Astrocyte of the spinal cord (primary cell): ENCODE data around the gene FASN.
A peak's percentile ranks its signal among the peaks of the same experiment; 100 is the strongest.
"Not testable (repeated sequence)": the region's sequence is repeated elsewhere in the genome, so short reads cannot be mapped to it uniquely, and the experiment has no call there.

Experiments used
- DNase-seq: peaks from one replicate; pipeline ENCODE4 v3.0.0; 2011; ENCODE audit warnings: low read depth, low spot score
- H3K4me3 ChIP-seq: 2 replicates; pipeline ENCODE4 v1.5.1; 2011; ENCODE audit warnings: low read depth, mild to moderate bottlenecking, low read length, moderate library complexity
- in situ Hi-C: cut with HindIII; loops from 2 replicates; pipeline ENCODE4 v1.10.0; 2017; ENCODE audit warnings: low sequenced_read_pairs
- TF ChIP-seq, protein P1 (sequence below): IDR thresholded peaks from 2 replicates; pipeline ENCODE4 v1.5.1; 2012; ENCODE audit warnings: low read depth, mild to moderate bottlenecking, low read length, inconsistent platforms

Gene FASN

DNA sequence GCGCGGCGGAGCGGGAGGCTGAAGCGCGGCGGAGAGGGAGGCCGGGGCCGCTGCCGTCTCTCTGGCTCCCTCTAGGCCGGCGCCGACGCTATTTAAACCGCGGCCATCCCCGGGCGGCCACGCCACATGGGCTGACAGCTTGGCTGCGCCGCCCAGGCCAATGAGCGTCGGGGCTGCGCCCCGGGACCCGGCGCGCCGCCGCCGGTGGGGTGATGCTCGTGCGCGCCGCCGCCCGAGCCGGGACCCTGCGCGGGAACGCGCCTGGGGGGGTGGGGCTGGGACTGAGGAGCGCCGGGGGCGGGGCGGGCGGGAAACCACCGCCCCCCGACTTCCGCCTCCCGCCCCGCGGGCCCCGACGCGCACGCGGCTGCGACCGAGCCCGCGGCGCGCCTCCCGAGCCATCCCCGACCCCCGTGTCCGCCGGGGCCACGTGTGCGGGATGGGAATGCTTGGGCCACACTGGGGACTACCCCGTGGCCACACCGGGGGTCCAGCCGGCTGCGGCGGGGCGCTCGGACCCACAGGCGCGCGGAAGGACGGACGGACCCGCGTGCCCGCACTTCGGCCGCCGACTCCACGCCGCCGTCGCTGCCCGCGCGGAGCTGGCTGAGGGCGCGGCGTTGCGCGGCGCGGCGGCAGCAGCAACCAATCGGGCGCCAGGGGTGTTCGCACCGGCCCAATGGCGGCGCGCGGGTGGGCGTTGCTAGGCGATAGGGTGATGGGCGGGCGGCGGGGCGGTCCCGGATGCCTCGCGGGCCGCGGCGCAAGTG lies at the start of gene FASN:
Gene FASN, minus strand, starts transcription at position 68 of the 770 bp plus-strand sequence. CDS start 1,791 bp downstream, outside the sequence.
- DNase-seq: peak; percentile 97
- TF ChIP-seq, protein P1, sequence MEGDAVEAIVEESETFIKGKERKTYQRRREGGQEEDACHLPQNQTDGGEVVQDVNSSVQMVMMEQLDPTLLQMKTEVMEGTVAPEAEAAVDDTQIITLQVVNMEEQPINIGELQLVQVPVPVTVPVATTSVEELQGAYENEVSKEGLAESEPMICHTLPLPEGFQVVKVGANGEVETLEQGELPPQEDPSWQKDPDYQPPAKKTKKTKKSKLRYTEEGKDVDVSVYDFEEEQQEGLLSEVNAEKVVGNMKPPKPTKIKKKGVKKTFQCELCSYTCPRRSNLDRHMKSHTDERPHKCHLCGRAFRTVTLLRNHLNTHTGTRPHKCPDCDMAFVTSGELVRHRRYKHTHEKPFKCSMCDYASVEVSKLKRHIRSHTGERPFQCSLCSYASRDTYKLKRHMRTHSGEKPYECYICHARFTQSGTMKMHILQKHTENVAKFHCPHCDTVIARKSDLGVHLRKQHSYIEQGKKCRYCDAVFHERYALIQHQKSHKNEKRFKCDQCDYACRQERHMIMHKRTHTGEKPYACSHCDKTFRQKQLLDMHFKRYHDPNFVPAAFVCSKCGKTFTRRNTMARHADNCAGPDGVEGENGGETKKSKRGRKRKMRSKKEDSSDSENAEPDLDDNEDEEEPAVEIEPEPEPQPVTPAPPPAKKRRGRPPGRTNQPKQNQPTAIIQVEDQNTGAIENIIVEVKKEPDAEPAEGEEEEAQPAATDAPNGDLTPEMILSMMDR: peak; percentile 45
- peak within 1 kb of the TSS; percentile 66 for H3K4me3 ChIP-seq
- in situ Hi-C loops: no loop called here

DNA sequence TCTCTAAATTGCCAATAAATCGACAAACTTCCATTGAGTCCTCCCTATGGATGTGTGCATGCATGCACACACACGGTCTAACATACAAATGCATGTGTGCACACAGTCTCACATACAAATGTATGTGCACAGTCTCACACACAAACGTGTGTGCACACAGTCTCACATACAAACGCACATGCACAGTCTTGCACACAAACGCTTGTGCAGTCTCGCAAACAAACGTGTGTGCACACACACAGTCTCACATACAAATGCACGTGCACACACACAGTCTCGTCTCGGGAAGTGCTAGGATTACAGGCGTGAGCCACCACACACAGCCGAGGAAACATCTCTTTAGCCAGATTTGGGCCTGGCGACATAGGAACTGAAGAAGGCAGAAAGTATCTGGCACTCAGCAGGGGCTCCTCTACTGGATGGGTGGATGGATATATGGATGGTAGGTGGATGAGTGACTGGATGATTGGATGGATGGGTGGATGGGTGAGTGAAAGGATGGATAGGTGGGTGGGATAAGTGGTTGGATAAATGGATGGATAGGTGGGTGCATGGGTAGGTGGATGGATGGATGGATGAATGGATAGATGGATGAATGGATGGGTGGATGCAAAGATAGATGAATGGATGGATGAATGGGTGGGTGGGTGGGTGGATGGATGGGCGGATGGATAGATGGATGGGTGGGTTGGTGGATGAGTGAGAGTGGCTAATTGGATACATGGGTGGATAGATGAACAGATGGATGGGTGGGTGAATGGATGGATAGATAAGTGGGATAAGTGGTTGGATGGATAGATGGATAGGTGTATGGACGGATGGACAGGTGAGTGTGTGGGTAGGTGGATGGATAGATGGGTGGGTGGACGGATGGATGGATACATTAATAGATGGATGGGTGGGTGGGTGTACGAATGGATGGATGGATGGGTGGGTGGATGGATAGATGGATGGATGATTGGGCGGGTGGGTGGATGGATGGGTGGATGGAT lies 48.9 kb upstream of the FASN start:
- no peak for DNase-seq
- no peak overlapping the region for H3K4me3 ChIP-seq
- TF ChIP-seq, protein P1: no peak
- in situ Hi-C loops: no loop called here

- in situ Hi-C loops: no loop called here
- TF ChIP-seq, protein P1: no peak
- H3K4me3 ChIP-seq: no peak overlapping the region
- no peak for DNase-seq
These were observed 47.6 kb upstream of the FASN start for GRCh38 chr17:82145550-82146155.

DNA sequence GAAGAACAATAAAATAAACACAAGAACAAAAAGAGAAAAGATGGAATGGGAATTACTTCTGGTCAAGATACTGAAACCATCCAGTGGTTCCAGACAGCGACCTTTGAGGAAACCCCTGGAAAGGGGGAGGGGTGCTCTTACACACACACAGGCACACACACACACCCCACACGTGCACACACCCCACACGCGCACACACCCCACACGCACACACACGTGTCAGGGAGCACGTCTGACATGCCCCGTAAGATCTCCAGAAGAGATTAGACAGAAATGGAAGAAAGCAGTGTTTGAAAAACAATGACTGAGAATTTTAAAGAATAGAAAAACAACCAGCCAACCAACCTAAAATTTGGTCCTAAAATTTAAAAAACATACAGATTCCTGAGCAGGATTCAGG lies 45.3 kb upstream of the FASN start:
- in situ Hi-C loops: no loop called here
- no peak overlapping the region for H3K4me3 ChIP-seq
- TF ChIP-seq, protein P1: no peak
- no peak for DNase-seq

DNA sequence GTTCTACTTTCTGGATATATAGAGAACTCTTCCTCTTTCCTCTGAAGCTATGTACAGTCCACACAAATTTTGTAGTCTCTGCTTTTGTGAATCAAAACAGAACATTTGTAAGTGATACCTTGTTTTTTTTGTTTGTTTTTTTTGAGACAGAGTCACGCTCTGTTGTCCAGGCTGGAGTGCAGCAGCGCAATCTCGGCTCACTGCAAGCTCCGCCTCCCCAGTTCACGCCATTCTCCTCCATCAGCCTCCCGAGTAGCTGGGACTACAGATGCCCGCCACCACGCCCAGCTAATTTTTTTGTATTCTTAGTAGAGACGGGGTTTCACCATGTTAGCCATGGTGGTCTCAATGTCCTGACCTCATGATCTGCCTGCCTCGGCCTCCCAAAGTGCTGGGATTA lies 41.9 kb upstream of the FASN start:
- H3K4me3 ChIP-seq, DNase-seq, in situ Hi-C loops: not testable (repeated sequence)

DNA sequence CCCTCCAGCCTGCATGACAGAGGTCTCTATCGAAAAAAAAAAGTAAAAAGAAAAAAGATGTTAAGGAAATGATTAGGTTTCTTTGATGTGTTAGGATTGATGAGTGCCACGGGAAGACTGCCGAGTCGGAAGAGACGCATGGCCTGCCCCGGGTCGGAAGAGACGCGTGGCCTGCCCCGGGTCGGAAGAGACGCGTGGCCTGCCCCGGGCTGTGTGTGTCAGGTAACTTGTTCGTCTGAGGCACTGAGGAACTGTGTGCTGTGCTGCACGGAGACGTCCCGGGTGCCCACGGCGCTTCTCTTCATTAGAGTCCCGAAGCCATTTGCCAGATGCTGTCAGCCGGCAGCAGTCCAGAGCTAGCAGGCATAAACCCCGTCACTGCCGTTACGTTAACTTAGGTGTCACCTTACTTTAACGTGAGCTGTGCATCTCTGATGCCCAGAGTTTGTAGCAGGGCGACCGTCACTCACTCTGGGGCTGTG lies 40.5 kb upstream of the FASN start:
- TF ChIP-seq, protein P1: no peak
- H3K4me3 ChIP-seq: no peak overlapping the region
- in situ Hi-C loops: no loop called here
- DNase-seq: no peak
